Thyroid gland (tissue), 4 donors: Measurements from ENCODE around the gene TSPAN17. TPM values are rescaled to one million over a fixed set of nuclear protein-coding genes. Genes with fewer than 3 reads are reported as not detected.
"Not testable (repeated sequence)": the region's sequence is repeated elsewhere in the genome, so short reads cannot be mapped to it uniquely, and the experiment has no call there.

Experiments used
- DNase-seq, 2 donors: peaks; one replicate each; pipeline ENCODE4 v3.0.0-alpha.2; 2019
- H3K27ac ChIP-seq, 3 donors: fragments of 200-600 bp; sonication (generic); 1 replicate in 2 of 3; 2 replicates in 1 of 3; pipeline ENCODE4 v1.5.1; 2016 to 2019; ENCODE audit warnings: mild to moderate bottlenecking in 1 of 3, moderate library complexity in 1 of 3
- H3K27me3 ChIP-seq: fragments of 200-600 bp; sonication (generic); one replicate; pipeline ENCODE4 v1.5.1; 2019
- H3K36me3 ChIP-seq, 2 donors: fragments of 200-600 bp; sonication (generic); one replicate each; pipeline ENCODE4 v1.5.1; 2016 to 2019
- H3K4me1 ChIP-seq, 2 donors: fragments of 200-600 bp; sonication (generic); one replicate each; pipeline ENCODE4 v1.5.1; 2017 to 2019
- H3K4me3 ChIP-seq, 3 donors: fragments of 200-600 bp; sonication (generic); replicated peaks in 1 of 3; 1 replicate in 2 of 3; 2 replicates in 1 of 3; pipeline ENCODE4 v1.5.1; 2016; ENCODE audit warnings: mild to moderate bottlenecking in 1 of 3
- H3K9me3 ChIP-seq: fragments of 200-600 bp; sonication (generic); one replicate; pipeline ENCODE4 v1.5.1; 2017
- CTCF ChIP-seq, 6 experiments: fragments of 200-600 bp in 3 of 6; fragments of 450-650 bp in 3 of 6; sonication (generic) in 3 of 6; IDR thresholded peaks; one replicate each; pipeline ENCODE4 v1.5.1; 2016 to 2019; ENCODE audit warnings: antibody characterized with exemption in 6 of 6, mild to moderate bottlenecking in 2 of 6, inconsistent platforms in 1 of 6, moderate library complexity in 1 of 6
- POLR2A ChIP-seq, 2 donors: fragments of 450-650 bp; IDR thresholded peaks; one replicate each; pipeline ENCODE4 v1.6.1; 2017; ENCODE audit warnings: antibody characterized with exemption in 2 of 2, mild to moderate bottlenecking in 2 of 2, moderate library complexity in 1 of 2
- WGBS, 2 donors: methylation state at CpG; one replicate each; pipeline ENCODE4 v1.1.5; 2017; 5-methylcytosine and 5-hydroxymethylcytosine counted together
- intact Hi-C: fragments of 100-400 bp; cut with DNase I; formaldehyde crosslinking; loops from one replicate; pipeline ENCODE4 v1.15.1; 2023
- total RNA-seq, 4 donors: library from RNA; depleted of rRNA; stranded (reverse); fragments of >200 nt; gene quantifications; one replicate each; pipeline ENCODE4 v1.2.3, GENCODE V29; 2016

TSPAN17 gene
- total RNA-seq, 4 donors from 2014 or later, result 18.9 to 24.7 (median 21.0) TPM

GRCh38 chr5:176697934-176698538, 50.8 kb downstream of the TSPAN17 start:
- no peak overlapping the region for H3K27ac ChIP-seq
- no peaks in the 10 kb centered on the region for H3K4me1 ChIP-seq
- no peaks in the 10 kb centered on the region for H3K36me3 ChIP-seq
- intact Hi-C loops, result no loop called here
- DNase-seq, result no peak
- H3K4me3 ChIP-seq, result no peak overlapping the region
- no peaks in the 10 kb centered on the region for H3K9me3 ChIP-seq
- H3K27me3 ChIP-seq, result no peaks in the 10 kb centered on the region
- 32 to 41% methylated on average over 8 of the region's 9 CpGs for WGBS, 2 donors
- TF ChIP-seq POLR2A (IDR thresholded peaks at IDR 0.05), result no peak
- no peak for TF ChIP-seq CTCF (IDR thresholded peaks at IDR 0.05)

- DNase-seq, result not testable (repeated sequence)
Observed at GRCh38 chr5:176699446-176699845, 52.2 kb downstream of the TSPAN17 start.

GRCh38 chr5:176700239-176700847, 53.1 kb downstream of the TSPAN17 start:
- no peaks in the 10 kb centered on the region for H3K9me3 ChIP-seq
- H3K36me3 ChIP-seq, result no peaks in the 10 kb centered on the region
- no peak for DNase-seq
- no peaks in the 10 kb centered on the region for H3K27me3 ChIP-seq
- no peak for TF ChIP-seq CTCF (IDR thresholded peaks at IDR 0.05)
- TF ChIP-seq POLR2A (IDR thresholded peaks at IDR 0.05), result no peak
- H3K4me3 ChIP-seq, result no peak overlapping the region
- no peaks in the 10 kb centered on the region for H3K4me1 ChIP-seq
- WGBS, 2 donors, result 23 to 26% methylated on average over 13 to 16 of the region's 16 CpGs
- H3K27ac ChIP-seq, result no peak overlapping the region
- intact Hi-C loops, result no loop called here

More at GRCh38 chr5:176699446-176699845, 52.2 kb downstream of the TSPAN17 start:
- 87 to 89% methylated on average over 5 of the region's 5 CpGs for WGBS, 2 donors
- H3K9me3 ChIP-seq, H3K27me3 ChIP-seq, H3K27ac ChIP-seq, intact Hi-C loops, H3K4me3 ChIP-seq, H3K36me3 ChIP-seq, H3K4me1 ChIP-seq: not testable (repeated sequence)

- Histone ChIP-seq H3K9me3 (no peaks in the 10 kb centered on the region), H3K4me1 (no peaks in the 10 kb centered on the region), H3K4me3 (no peak overlapping the region), H3K27me3 (no peaks in the 10 kb centered on the region), H3K36me3 (no peaks in the 10 kb centered on the region), H3K27ac (no peak overlapping the region)
- intact Hi-C loops, result no loop called here
- TF ChIP-seq POLR2A (IDR thresholded peaks at IDR 0.05) (no peak), CTCF (IDR thresholded peaks at IDR 0.05) (no peak)
- no peak for DNase-seq
- 65 to 75% methylated on average over 22 to 27 of the region's 27 CpGs for WGBS, 2 donors
Observed at GRCh38 chr5:176702671-176703641, 55.7 kb downstream of the TSPAN17 start.

GRCh38 chr5:176703857-176704256, 56.6 kb downstream of the TSPAN17 start:
- Histone ChIP-seq H3K36me3 (no peaks in the 10 kb centered on the region), H3K4me1 (no peaks in the 10 kb centered on the region), H3K9me3 (no peaks in the 10 kb centered on the region), H3K27ac (no peak overlapping the region), H3K4me3 (no peak overlapping the region), H3K27me3 (no peaks in the 10 kb centered on the region)
- no peak for TF ChIP-seq POLR2A (IDR thresholded peaks at IDR 0.05)
- intact Hi-C loops, result no loop called here
- whole genome bisulfite sequencing, 2 donors, result 88 to 90% methylated on average over 13 of the region's 13 CpGs
- no peak for DNase-seq
